Stomach smooth muscle (tissue), 2 donors: ENCODE measurements around the gene SLC41A3.

ENCODE experiments used
- H3K27ac ChIP-seq: one replicate; pipeline ENCODE4 v1.7.0; 2013; ENCODE audit warnings: mild to moderate bottlenecking, low read length, inconsistent platforms
- H3K27me3 ChIP-seq, 2 donors: one replicate each; pipeline ENCODE4 v1.7.0; 2013; ENCODE audit warnings: low read length in 2 of 2; ENCODE audit not compliant: insufficient read depth in 2 of 2, control insufficient read depth in 1 of 2
- H3K36me3 ChIP-seq, 2 donors: one replicate each; pipeline ENCODE4 v1.7.0; 2013; ENCODE audit warnings: low read length in 2 of 2; ENCODE audit not compliant: control insufficient read depth in 2 of 2, insufficient read depth in 2 of 2
- H3K4me1 ChIP-seq: one replicate; pipeline ENCODE4 v1.7.0; 2013; ENCODE audit warnings: low read length; ENCODE audit not compliant: control insufficient read depth, insufficient read depth
- H3K4me3 ChIP-seq, 2 donors: one replicate each; pipeline ENCODE4 v1.7.0; 2013; ENCODE audit warnings: low read length in 2 of 2
- H3K9ac ChIP-seq, 2 donors: one replicate each; pipeline ENCODE4 v1.7.0; 2013; ENCODE audit warnings: low read length in 2 of 2, mild to moderate bottlenecking in 1 of 2
- H3K9me3 ChIP-seq, 2 donors: one replicate each; pipeline ENCODE4 v1.7.0; 2013; ENCODE audit warnings: low read length in 2 of 2; ENCODE audit not compliant: control insufficient read depth in 2 of 2
- donor health status: healthy.
- donor health status: Pancreatic carcinoma.

Gene SLC41A3

DNA sequence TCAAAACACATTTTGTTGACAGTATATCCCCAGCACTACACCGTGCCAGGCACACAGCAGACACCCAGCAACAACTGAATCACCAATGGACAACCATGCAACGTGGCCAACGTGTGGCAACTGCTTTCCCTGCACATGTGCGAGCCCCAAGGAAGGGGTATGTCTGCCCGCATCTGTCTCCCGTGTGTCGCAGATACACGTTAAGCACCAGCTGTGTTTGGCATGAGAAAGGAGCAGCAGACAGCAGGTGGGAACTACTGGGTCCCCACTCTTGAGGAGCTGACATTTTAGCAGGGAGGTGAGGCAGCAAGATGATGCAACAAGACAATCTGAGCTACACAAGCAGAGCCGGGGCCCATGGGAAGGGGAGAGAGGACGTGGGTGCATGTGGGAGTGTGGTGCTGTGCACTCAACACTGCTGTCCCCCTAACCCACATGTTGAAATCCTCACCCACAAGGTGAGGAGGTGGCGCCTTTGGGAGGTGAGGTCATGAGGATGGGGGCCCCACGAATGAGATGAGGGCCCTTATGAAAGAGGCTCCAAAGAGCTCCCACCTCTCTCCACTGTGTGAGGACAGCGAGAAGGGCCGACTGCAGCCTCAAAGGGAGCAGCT, 58.7 kb downstream of the SLC41A3 start:
- Histone ChIP-seq H3K36me3 (peaks cover 11 to 31% of the 10 kb centered on the region in 2 donors), H3K4me3 (no peak overlapping the region), H3K9me3 (peaks cover 0 to 5% of the 10 kb centered on the region in 2 donors), H3K27ac (no peak overlapping the region), H3K9ac (no peak overlapping the region), H3K4me1 (no peaks in the 10 kb centered on the region), H3K27me3 (no peaks in the 10 kb centered on the region)

DNA sequence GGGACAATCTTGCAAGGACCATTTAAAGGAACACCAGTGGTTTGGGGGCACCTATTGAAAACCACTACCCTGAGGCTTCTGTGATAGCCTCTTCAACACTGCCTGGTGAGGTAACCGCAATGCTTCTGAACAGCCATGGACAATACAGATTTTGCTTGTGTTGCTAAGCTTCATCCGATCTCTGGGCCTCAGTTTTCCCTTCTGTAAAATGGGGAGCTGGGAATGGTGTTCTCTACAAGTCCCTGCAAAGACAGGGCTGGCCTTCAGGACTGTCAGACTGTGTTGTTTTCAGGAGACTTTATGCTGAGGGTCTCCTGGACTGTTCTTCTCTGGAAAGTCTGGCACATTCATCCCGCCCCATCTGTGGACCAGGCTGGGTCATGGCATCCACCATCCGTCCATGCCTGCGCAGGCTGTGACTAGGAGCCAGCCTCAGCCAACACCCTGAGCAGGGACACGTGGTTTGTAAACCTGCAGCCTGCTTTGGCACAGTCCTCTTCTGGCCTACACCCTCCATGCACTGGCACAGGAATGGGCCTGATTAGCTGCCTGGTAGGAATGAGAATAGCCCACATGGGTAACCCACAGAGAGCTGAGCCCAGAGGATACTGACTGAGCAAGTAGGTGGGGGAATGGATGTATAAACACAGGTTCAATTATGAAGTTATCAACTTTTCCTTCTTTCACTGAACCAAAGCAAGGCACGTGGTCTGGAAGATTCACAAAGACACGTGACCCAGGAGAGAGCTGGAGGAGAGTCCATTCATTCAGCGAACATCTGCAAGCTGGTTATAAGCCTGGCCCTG, 59.7 kb downstream of the SLC41A3 start:
- no peak overlapping the region for H3K4me3 ChIP-seq
- H3K27me3 ChIP-seq: no peaks in the 10 kb centered on the region
- H3K9ac ChIP-seq: no peak overlapping the region
- no peaks in the 10 kb centered on the region for H3K4me1 ChIP-seq
- H3K9me3 ChIP-seq: peaks cover 0 to 5% of the 10 kb centered on the region in 2 donors
- peaks cover 11 to 31% of the 10 kb centered on the region in 2 donors for H3K36me3 ChIP-seq
- H3K27ac ChIP-seq: no peak overlapping the region

DNA sequence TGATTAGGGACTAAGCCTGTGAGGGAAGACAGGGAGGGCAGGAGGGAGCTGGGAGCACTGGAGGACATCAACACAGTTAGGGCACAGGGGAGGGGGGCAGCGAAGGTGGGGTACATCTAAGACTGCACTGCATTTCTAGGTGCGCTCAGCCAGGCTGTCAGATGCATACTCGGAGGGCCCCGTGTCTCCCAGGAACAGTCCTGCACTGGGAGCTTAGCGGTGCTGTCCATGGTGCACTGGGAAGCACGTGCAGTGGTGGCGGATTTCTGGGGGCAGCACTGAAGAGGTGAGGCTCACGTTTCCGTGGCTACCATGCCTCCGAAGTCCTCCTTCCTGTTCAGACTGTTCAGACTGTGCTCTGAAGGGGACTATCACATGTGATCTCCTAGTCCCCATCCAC, 60.5 kb downstream of the SLC41A3 start:
- Histone ChIP-seq H3K4me3 (no peak overlapping the region), H3K27me3 (no peaks in the 10 kb centered on the region), H3K9me3 (peaks cover 0 to 4% of the 10 kb centered on the region in 2 donors), H3K36me3 (peaks cover 13 to 29% of the 10 kb centered on the region in 2 donors), H3K4me1 (no peaks in the 10 kb centered on the region), H3K27ac (no peak overlapping the region), H3K9ac (no peak overlapping the region)

DNA sequence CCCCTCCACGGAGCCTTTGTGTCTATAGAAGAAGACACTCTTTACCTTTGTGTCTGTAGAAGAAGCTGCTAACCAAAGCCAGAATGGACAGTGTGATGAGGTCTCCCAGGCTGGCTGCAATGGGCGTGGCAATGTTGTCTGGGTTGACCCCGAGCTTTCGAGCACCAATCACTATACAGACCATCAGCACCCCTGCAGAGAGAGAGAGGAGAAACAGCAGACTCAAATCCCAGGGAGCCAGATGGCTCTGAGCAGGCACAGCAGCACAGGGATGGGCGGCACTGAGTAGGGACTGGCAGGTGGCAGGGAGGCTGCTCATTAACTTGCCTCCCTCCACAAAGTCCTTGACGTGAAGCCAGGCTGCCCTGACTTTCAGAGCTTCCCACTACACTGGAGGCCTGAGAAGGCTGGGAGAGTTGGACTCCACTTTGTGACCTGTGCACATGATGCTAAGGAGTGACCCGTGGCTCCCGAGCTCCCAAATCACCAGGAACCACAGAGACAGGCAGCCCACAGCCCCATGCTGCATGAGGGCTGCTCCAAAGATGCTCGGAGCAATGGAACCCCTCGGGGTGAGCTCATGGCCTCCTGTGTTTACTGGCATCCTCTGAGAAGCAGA, 61.1 kb downstream of the SLC41A3 start:
- peaks cover 13 to 27% of the 10 kb centered on the region in 2 donors for H3K36me3 ChIP-seq

DNA sequence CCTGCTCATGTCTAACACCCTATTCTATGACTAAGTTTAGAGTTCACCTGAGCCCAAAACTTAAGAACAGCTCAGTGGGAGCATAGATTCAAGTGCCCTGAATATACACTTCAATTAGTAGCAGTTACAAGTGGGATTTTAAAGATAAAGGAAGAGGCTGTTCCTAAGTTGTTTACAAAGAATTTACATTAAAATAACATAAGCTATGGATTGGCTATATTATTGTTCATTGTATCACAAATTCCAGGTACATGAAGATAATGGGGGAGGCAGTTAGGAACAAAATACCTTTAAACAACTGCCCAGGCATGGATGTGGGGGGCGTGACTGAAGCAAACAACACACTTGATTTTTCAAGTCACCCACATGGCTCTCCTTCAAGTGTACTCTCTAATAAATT, 62.2 kb downstream of the SLC41A3 start:
- Histone ChIP-seq H3K27ac (no peak overlapping the region), H3K9ac (no peak overlapping the region), H3K4me1 (no peaks in the 10 kb centered on the region), H3K36me3 (peaks cover 13 to 27% of the 10 kb centered on the region in 2 donors), H3K9me3 (no peaks in the 10 kb centered on the region), H3K4me3 (no peak overlapping the region), H3K27me3 (no peaks in the 10 kb centered on the region)

More for the DNA sequence above, 61.1 kb downstream of the SLC41A3 start:
- Histone ChIP-seq H3K4me1 (no peaks in the 10 kb centered on the region), H3K9me3 (no peaks in the 10 kb centered on the region), H3K9ac (no peak overlapping the region), H3K27me3 (no peaks in the 10 kb centered on the region), H3K4me3 (no peak overlapping the region), H3K27ac (no peak overlapping the region)

DNA sequence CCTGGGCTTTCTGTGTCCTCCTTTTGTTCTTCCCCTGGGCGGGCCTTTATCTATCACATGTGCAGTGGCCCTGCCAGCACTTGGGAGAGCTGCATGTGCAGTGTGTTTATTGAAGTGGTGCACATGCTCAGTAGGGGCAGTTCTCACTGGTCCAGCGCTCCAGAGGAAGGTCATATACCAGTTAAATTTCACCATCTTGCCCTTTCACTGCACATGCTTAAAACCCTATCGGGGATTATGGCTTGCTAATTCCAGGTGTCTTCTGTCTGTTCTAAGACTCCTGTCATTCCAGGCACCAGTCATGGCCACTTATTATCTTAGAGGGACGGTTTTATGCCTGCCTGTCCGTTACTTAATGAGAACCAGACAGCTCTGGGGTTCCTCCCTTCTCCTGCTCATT, 62.7 kb downstream of the SLC41A3 start:
- H3K36me3 ChIP-seq: peaks cover 15 to 27% of the 10 kb centered on the region in 2 donors
- H3K4me3 ChIP-seq: no peak overlapping the region
- no peaks in the 10 kb centered on the region for H3K27me3 ChIP-seq
- H3K9me3 ChIP-seq: no peaks in the 10 kb centered on the region
- H3K27ac ChIP-seq: no peak overlapping the region
- no peaks in the 10 kb centered on the region for H3K4me1 ChIP-seq
- H3K9ac ChIP-seq: no peak overlapping the region

DNA sequence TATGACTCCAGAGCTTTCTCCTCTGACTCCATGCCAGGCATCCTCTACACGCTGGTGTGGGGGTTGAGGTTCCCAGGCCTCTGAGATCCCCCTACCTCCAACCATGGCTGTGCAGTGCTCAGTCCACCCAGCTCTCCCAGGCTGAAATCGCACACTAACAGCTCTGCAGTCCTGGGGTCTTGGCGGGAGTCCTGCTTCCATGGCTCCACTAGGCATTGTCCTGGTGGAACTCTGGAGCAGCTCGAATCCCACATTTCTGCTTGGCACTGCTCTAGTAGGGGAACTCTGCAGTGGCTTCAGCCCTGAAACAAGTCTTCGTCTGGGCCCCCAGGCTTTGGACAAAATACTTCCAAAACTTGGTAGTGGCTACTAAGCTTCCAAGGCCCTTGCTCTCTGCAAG, 64.2 kb downstream of the SLC41A3 start:
- Histone ChIP-seq H3K27ac (no peak overlapping the region), H3K9me3 (no peaks in the 10 kb centered on the region), H3K4me3 (no peak overlapping the region), H3K9ac (no peak overlapping the region), H3K36me3 (peaks cover 12 to 31% of the 10 kb centered on the region in 2 donors), H3K4me1 (peaks cover 2% of the 10 kb centered on the region), H3K27me3 (no peaks in the 10 kb centered on the region)

DNA sequence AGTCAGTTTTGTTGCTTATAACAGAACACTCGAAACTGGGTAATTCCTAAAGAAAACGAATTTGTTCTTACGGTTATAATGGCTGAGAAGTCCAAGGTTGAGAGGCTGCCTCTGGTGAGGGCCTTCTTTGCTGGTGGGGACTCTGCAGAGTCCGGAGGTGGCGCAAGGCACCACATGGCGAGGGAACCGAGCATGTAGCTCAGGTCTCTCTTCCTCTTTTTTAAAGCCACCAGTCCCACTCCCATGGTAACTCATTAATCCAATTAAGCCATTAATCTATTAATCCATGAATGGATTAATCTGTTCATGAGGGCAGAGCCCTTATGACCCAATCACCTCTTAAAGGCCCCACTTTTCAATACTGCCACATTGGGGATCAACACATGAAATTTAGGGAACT, 64.9 kb downstream of the SLC41A3 start:
- no peak overlapping the region for H3K9ac ChIP-seq
- H3K27ac ChIP-seq: no peak overlapping the region
- H3K36me3 ChIP-seq: peaks cover 10 to 29% of the 10 kb centered on the region in 2 donors
- peaks cover 2% of the 10 kb centered on the region for H3K4me1 ChIP-seq
- no peak overlapping the region for H3K4me3 ChIP-seq
- H3K27me3 ChIP-seq: no peaks in the 10 kb centered on the region
- no peaks in the 10 kb centered on the region for H3K9me3 ChIP-seq

DNA sequence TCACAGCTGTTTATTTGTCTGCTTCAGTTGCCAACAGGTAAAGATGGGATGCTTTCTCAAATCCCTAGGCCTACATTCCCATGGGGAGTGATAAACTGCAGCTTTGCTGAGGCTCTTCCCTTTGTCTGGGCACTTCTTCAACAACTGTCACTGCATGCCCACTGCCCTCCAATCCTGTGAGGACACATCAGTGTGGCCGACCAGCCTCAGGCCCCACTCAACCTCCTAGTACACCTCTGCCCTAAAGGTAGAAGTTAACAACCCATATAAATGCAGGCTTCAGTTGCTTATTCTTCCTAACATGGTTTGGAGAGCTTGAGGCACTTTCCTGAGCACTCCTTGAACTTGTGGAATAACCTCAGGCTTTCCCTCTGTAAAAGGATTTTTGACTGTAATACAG, 65.4 kb downstream of the SLC41A3 start:
- Histone ChIP-seq H3K27ac (no peak overlapping the region), H3K4me3 (no peak overlapping the region), H3K36me3 (peaks cover 10 to 26% of the 10 kb centered on the region in 2 donors), H3K9ac (no peak overlapping the region), H3K27me3 (no peaks in the 10 kb centered on the region), H3K4me1 (peaks cover 2% of the 10 kb centered on the region), H3K9me3 (no peaks in the 10 kb centered on the region)

DNA sequence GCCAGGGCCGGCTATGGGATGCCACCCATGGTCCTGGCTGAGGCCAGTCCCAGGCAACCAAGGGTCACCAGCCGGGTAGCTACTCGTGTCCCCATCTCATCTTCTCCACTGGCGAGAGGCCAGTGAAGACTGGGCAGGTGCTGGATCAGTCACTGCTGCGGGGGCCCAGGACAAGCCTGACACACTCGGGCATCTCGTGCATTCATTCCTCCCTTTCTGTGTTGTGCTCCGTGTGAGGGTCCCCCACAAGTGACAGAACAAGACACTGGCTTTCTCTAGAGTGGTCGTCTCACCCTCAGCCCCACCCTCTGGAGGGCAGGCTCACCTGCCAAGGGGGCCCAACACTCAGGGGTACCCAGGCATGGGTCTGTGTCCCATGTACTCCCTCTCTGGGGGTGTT, 66.6 kb downstream of the SLC41A3 start:
- Histone ChIP-seq H3K27me3 (no peaks in the 10 kb centered on the region), H3K9me3 (no peaks in the 10 kb centered on the region), H3K4me3 (no peak overlapping the region), H3K9ac (no peak overlapping the region), H3K27ac (no peak overlapping the region), H3K4me1 (peaks cover 2% of the 10 kb centered on the region), H3K36me3 (peaks cover 10 to 22% of the 10 kb centered on the region in 2 donors)
